Activated CD4-positive, alpha-beta memory T cell treated with anti-CD3 and anti-CD28 coated beads for 36 hours (primary cell): ENCODE measurements around the gene ZNF804B. TPM values are rescaled to one million over a fixed set of nuclear protein-coding genes. Genes with fewer than 3 reads are reported as not detected.

Source experiments
- CTCF ChIA-PET: fragments of 350-600 bp; sonication (Branson Sonifier 250); formaldehyde crosslinking; loops from one replicate; lab custom pipeline; 2021; ENCODE audit warnings: antibody characterized with exemption, inconsistent platforms; lab: Charles Lee
- POLR2A ChIA-PET: fragments of 350-600 bp; sonication (Branson Sonifier 250); formaldehyde crosslinking; loops from one replicate; lab custom pipeline; 2021; ENCODE audit warnings: antibody characterized with exemption; lab: Charles Lee
- DNase-seq: peaks from one replicate; pipeline ENCODE4 v3.0.0-alpha.2; 2020
- H3K27ac Mint-ChIP-seq: one replicate; pipeline ENCODE4 v1.8.0; 2021; ENCODE audit warnings: mixed read lengths
- H3K27me3 Mint-ChIP-seq: one replicate; pipeline ENCODE4 v1.8.0; 2021; ENCODE audit warnings: mixed read lengths
- H3K36me3 Mint-ChIP-seq: one replicate; pipeline ENCODE4 v1.8.0; 2021; ENCODE audit warnings: mixed read lengths
- H3K4me1 Mint-ChIP-seq: one replicate; pipeline ENCODE4 v1.8.0; 2021; ENCODE audit warnings: low read depth, mixed read lengths
- H3K4me3 Mint-ChIP-seq: one replicate; pipeline ENCODE4 v1.8.0; 2021; ENCODE audit warnings: mild to moderate bottlenecking, mixed read lengths
- H3K9me3 Mint-ChIP-seq: one replicate; pipeline ENCODE4 v1.8.0; 2021; ENCODE audit warnings: mixed read lengths
- intact Hi-C: fragments of 100-400 bp; cut with micrococcal nuclease; formaldehyde crosslinking; loops from one replicate; pipeline ENCODE4 v1.15.1; 2023
- total RNA-seq, 2 experiments: library from RNA; stranded (reverse); gene quantifications; one replicate each; pipeline ENCODE4 v1.2.3, GENCODE V29; 2021

Gene ZNF804B
- total RNA-seq, 2 experiments from 2014 or later = not detected

DNA sequence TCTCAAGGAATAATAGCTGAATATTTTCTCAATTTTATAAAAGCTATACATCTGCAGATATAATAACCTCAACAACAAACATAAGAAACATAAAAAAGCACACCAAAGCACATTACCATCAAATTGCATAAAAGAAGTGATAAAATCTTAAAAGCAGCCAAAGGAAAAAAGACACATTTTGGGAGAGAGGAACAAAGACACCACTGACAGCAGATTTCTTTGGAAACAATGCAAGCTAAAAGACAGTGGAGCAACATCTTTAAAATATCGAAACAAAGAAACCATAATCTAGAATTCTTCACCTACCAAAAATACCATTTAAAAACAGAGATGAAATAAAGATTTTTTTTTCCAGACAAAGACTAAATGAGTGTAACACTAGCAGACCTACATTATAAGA is 91.7 kb downstream of the ZNF804B start:
- H3K9me3 Mint-ChIP-seq = peaks cover 2% of the 10 kb centered on the region
- H3K36me3 Mint-ChIP-seq = no peaks in the 10 kb centered on the region
- no peak overlapping the region for H3K4me3 Mint-ChIP-seq
- H3K27me3 Mint-ChIP-seq = no peaks in the 10 kb centered on the region
- ChIA-PET CTCF (no interaction called here), POLR2A (no interaction called here)
- H3K27ac Mint-ChIP-seq = no peak overlapping the region
- intact Hi-C loops = no loop called here
- no peak for DNase-seq
- no peaks in the 10 kb centered on the region for H3K4me1 Mint-ChIP-seq

DNA sequence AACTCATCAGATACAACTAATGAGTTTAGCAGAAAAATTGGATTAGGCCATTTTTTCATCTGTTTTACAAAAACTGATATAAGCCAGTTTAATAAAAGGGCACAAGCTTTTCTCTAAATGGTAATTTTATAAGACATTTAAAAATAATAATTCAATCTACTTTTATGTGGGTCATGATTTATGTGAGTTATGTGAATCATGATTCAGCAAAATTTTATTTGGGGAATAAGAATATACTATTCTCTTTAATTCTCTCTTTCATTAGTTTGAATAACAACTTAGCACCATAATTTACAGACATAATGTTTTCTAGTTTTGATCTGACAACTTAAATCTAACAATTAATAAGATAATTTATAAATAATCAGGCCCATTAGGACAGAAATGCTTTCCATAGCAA is 99.8 kb downstream of the ZNF804B start:
- Mint-ChIP-seq H3K4me1 (no peaks in the 10 kb centered on the region), H3K27me3 (no peaks in the 10 kb centered on the region), H3K27ac (no peak overlapping the region), H3K9me3 (no peaks in the 10 kb centered on the region), H3K36me3 (no peaks in the 10 kb centered on the region), H3K4me3 (no peak overlapping the region)
- DNase-seq = no peak
- intact Hi-C loops = no loop called here
- ChIA-PET POLR2A (no interaction called here), CTCF (interaction anchor here (0.6 kb wide), 1 partner anchor 37 kb away, joined by 3 read pairs; no protein-coding TSS in a partner anchor)

DNA sequence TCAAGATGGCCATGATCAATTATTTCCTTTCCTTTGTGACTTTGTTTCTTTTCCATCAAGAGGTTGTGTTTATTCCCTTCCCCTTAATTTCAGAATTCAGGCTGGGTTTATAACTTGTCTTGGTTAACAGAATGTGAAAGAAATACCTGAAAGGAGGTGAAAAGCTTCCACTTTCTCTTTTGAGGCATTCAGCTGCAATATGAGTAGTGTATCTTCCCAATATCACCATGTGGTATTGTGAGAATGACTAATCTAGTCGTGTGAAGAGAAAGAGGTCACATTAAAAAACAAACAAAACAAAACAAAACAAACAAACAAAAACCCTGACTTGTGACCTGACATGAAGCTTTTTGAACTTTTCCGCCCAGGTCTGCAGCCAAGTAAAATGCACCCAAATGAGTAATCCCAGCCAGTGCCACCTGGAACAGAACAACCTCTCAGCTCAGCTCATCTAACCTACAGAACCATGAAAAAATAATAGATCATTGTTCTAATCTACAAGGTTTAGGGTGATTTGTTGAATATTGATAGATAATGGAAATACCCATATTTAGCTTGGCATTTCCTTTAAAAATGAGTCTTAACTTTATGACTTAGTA is 106.9 kb downstream of the ZNF804B start:
- Mint-ChIP-seq H3K4me3 (no peak overlapping the region), H3K4me1 (no peaks in the 10 kb centered on the region), H3K9me3 (peaks cover 5% of the 10 kb centered on the region), H3K27ac (no peak overlapping the region), H3K36me3 (no peaks in the 10 kb centered on the region), H3K27me3 (no peaks in the 10 kb centered on the region)
- ChIA-PET CTCF (no interaction called here), POLR2A (no interaction called here)
- intact Hi-C loops = no loop called here
- no peak for DNase-seq

DNA sequence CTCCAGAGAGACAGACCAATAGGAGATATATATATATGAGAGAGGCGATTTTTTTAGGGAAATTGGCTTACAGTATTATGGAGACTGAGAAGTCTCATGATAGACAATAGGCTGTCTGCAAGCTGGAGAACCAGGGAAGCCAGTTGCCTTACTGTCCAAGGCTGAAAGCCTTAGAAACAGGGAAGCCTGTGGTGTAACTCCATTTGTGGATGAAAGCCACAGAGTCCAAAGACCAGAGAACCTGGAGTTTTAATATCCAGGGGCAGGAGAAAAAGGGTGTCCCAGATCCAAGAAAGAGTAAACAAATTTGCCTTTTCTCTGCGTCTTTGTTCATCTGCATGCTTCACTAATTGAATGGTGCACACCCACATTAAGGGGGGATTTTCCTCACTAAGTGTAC is 107.7 kb downstream of the ZNF804B start:
- H3K36me3 Mint-ChIP-seq = no peaks in the 10 kb centered on the region
- peaks cover 5% of the 10 kb centered on the region for H3K9me3 Mint-ChIP-seq
- H3K27ac Mint-ChIP-seq = no peak overlapping the region
- no peak for DNase-seq
- H3K4me1 Mint-ChIP-seq = no peaks in the 10 kb centered on the region
- ChIA-PET CTCF (no interaction called here), POLR2A (no interaction called here)
- H3K27me3 Mint-ChIP-seq = no peaks in the 10 kb centered on the region
- intact Hi-C loops = no loop called here
- H3K4me3 Mint-ChIP-seq = no peak overlapping the region

DNA sequence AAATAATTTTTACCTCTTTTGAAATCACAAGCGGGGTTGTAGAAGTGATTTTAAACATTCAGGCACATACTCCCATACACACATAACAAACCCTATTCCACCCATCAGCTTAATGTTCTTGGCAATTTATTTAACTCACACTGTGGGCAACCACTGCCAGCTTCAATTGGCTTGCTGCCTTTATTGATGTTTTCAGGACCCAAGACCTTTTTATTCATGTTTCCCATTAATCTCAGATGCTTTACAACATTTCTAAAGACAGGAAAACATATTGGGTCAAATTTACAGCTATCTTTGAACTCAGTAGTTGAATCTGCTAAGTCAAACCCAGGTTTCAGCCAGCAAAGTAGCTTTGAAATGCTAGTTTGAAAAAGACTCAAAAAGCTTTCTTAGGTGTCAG is 109.0 kb downstream of the ZNF804B start:
- peaks cover 7% of the 10 kb centered on the region for H3K9me3 Mint-ChIP-seq
- CTCF ChIA-PET = interaction anchor here (0.7 kb wide), 1 partner anchor 17 kb away, joined by 3 read pairs; no protein-coding TSS in a partner anchor
- H3K4me1 Mint-ChIP-seq = no peaks in the 10 kb centered on the region
- intact Hi-C loops = no loop called here
- POLR2A ChIA-PET = no interaction called here
- H3K27ac Mint-ChIP-seq = no peak overlapping the region
- H3K27me3 Mint-ChIP-seq = no peaks in the 10 kb centered on the region
- no peaks in the 10 kb centered on the region for H3K36me3 Mint-ChIP-seq
- H3K4me3 Mint-ChIP-seq = no peak overlapping the region
- no peak for DNase-seq

DNA sequence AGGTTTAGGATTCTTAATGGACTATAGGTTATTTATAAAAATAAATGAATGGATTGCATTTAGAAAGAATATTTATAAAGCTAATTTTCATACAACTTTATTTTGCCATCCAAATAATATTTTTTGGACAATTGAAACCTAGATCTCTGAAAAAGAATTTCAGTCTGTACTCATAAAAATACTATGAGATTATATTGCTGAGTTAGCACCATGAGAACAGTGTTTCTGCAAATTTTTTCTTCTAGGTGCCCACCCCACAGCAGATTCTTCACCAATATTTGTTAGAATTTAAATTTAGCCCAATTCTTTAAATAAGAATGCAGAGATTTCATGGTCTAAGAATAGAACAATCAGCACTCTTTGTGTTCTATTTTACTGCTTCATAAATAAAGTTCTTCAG is 121.6 kb downstream of the ZNF804B start:
- no peak for DNase-seq
- H3K27ac Mint-ChIP-seq = no peak overlapping the region
- H3K4me3 Mint-ChIP-seq = no peak overlapping the region
- H3K4me1 Mint-ChIP-seq = no peaks in the 10 kb centered on the region
- H3K27me3 Mint-ChIP-seq = no peaks in the 10 kb centered on the region
- H3K9me3 Mint-ChIP-seq = no peaks in the 10 kb centered on the region
- ChIA-PET POLR2A (no interaction called here), CTCF (no interaction called here)
- intact Hi-C loops = no loop called here
- no peaks in the 10 kb centered on the region for H3K36me3 Mint-ChIP-seq

DNA sequence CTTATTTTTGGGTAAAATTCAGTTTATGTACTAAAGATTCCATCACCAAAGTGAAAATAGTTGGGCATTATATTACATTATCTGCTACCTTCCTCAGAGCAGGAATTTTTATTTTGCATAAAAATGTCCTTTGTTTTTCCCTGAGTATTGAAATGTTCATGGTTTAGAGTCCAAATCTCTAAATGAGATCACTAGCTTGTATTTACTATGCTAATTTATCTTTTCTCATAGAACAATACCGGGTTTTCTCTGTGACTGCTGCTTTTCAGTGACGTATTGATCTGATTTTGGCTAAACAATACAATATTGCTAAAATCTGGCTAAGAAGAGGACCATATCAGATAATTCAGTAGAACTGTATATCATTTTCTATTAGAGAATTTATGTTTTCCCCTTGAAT is 125.6 kb downstream of the ZNF804B start:
- no peaks in the 10 kb centered on the region for H3K4me1 Mint-ChIP-seq
- H3K27me3 Mint-ChIP-seq = no peaks in the 10 kb centered on the region
- no peaks in the 10 kb centered on the region for H3K36me3 Mint-ChIP-seq
- no peak overlapping the region for H3K4me3 Mint-ChIP-seq
- intact Hi-C loops = no loop called here
- no peak overlapping the region for H3K27ac Mint-ChIP-seq
- CTCF ChIA-PET = interaction anchor here (1.3 kb wide), 1 partner anchor 17 kb away, joined by 3 read pairs; no protein-coding TSS in a partner anchor
- DNase-seq = no peak
- POLR2A ChIA-PET = no interaction called here
- no peaks in the 10 kb centered on the region for H3K9me3 Mint-ChIP-seq

DNA sequence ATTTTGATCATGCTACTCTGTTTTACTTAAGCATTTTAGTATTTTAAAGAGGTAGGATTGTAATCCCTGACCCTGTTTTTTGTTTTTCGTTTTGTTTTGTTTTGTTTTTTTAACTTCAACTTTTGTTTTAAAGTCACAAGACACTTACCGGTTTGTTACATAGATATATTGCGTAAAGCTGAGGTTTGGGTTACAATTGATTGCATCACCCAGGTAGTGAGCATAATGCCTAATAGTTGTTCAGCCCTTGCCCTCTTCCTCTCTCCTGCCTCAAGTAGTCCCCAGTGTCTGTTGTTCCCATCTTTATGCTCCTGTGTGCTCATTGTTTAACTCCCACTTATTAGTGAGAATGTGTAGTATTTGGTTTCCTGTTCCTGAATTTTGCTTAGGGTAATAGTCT is 129.2 kb downstream of the ZNF804B start:
- POLR2A ChIA-PET = no interaction called here
- Mint-ChIP-seq H3K4me3 (no peak overlapping the region), H3K36me3 (no peaks in the 10 kb centered on the region), H3K4me1 (no peaks in the 10 kb centered on the region), H3K27ac (no peak overlapping the region), H3K9me3 (no peaks in the 10 kb centered on the region), H3K27me3 (no peaks in the 10 kb centered on the region)
- intact Hi-C loops = no loop called here
- DNase-seq = no peak
- CTCF ChIA-PET = no interaction called here

DNA sequence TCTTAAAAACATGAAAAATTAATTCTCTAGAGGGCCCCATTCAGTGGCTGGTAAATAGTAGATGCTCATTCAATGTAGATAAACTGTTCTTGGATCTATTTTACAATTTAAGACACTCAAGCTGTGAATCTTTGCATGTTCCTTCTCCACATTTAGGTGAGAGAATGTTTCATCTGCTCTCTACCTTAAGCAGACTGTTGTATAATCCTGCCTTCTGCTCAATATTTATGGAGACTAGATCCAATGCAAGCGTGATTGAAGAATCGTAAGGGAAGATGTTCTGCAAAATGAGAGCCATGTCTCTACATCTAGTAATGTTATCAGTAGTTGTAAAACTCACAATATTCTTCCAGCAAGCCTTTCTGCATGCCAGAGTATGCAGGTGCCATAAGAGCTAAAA is 151.0 kb downstream of the ZNF804B start:
- intact Hi-C loops = no loop called here
- Mint-ChIP-seq H3K9me3 (no peaks in the 10 kb centered on the region), H3K27ac (no peak overlapping the region), H3K4me1 (no peaks in the 10 kb centered on the region), H3K27me3 (no peaks in the 10 kb centered on the region), H3K4me3 (no peak overlapping the region), H3K36me3 (no peaks in the 10 kb centered on the region)
- CTCF ChIA-PET = no interaction called here
- DNase-seq = no peak
- POLR2A ChIA-PET = no interaction called here

DNA sequence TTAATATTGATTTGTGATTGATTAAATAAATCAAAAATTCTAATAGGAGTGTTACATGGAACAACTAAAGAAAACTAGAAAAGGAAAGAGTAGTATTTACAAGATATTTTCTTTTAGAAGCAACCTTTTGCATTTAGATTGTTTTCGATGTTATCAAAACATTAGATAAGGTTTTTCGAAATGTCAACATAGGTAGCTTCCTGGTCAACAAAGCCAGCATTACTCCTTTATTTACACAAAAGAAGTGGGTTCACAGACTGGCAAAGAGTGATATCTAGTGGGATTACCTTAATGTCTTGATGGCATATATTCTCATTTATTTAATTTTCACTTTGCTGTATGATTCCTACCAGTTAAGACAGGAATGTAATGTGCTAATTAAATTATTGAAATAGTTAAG is 153.4 kb downstream of the ZNF804B start:
- no peak for DNase-seq
- Mint-ChIP-seq H3K9me3 (no peaks in the 10 kb centered on the region), H3K4me3 (no peak overlapping the region), H3K4me1 (no peaks in the 10 kb centered on the region), H3K27me3 (no peaks in the 10 kb centered on the region), H3K27ac (no peak overlapping the region), H3K36me3 (no peaks in the 10 kb centered on the region)
- POLR2A ChIA-PET = no interaction called here
- intact Hi-C loops = no loop called here
- CTCF ChIA-PET = no interaction called here

DNA sequence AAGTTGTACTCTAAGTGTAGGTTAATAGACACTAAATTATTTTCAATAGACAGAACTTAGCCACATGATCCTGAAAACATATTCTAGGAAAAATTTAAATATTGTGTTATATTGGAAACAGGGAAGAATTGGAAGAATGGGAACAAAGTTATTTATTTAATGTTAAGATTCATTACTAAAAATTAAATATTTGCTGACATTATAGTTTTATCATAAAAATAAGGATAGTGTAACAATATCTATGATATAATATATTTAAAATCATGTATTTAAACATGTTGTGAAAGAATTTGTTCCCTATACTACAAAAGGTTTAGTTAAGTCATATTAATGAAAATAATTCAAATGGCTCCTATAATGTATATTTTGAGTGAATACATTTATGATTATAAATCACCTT is 156.1 kb downstream of the ZNF804B start:
- H3K9me3 Mint-ChIP-seq = no peaks in the 10 kb centered on the region
- intact Hi-C loops = no loop called here
- POLR2A ChIA-PET = no interaction called here

DNA sequence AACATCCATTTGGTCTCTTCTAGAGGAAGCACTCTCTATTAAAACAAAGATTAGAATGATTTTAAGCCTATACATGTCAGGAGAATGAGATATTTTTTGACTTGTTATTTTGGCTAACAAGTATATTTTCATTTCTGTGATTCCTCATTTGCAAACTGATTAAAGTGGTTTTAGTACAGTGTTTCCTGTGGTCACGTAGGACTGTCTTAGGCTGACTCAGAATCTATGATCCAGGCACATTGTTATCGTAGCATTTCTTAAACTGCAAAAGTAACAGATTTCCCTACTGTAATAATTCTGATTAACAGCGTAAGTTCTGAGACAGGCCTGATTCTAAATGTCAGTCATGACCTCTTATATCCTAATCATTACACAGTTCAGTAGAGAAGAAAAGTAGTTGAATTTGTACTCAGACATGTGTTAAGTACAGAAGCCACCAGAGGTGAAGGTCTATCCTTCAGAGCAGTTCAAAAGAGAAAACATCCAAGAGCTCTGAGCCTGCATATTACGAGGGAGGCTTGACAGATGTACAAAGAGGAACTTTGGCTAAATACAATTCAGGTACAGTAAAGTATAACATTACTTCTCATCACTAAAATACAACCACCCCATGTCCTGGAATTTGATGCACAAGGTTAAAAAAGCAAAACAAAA is 160.1 kb downstream of the ZNF804B start:
- Mint-ChIP-seq H3K4me1 (no peaks in the 10 kb centered on the region), H3K4me3 (no peak overlapping the region), H3K36me3 (no peaks in the 10 kb centered on the region), H3K27me3 (no peaks in the 10 kb centered on the region), H3K27ac (no peak overlapping the region), H3K9me3 (no peaks in the 10 kb centered on the region)
- intact Hi-C loops = no loop called here
- ChIA-PET POLR2A (no interaction called here), CTCF (no interaction called here)
- no peak for DNase-seq

More for the DNA sequence above, 156.1 kb downstream of the ZNF804B start:
- CTCF ChIA-PET = no interaction called here
- no peaks in the 10 kb centered on the region for H3K4me1 Mint-ChIP-seq
- no peaks in the 10 kb centered on the region for H3K27me3 Mint-ChIP-seq
- no peak for DNase-seq
- no peak overlapping the region for H3K4me3 Mint-ChIP-seq
- H3K36me3 Mint-ChIP-seq = no peaks in the 10 kb centered on the region
- no peak overlapping the region for H3K27ac Mint-ChIP-seq

DNA sequence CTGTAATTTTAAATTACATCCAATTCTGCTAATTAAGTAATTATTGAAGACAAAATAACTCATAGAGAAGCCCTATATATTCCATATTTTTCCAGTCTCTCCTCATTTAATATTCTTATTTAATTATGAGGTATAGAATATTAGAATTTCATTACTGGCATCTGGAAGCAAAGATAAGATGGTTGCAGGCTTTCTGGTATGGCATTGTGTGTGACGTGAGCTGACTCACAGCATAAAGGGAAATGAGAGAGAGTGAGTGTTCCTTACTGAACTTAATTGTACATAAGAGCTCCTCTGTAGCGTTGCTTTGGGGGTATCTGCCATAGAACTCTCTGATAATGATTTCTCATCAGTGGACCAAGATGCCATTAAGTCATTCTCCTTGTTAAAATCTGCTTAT is 163.4 kb downstream of the ZNF804B start:
- H3K36me3 Mint-ChIP-seq = no peaks in the 10 kb centered on the region
- no peaks in the 10 kb centered on the region for H3K4me1 Mint-ChIP-seq
- DNase-seq = no peak
- H3K9me3 Mint-ChIP-seq = no peaks in the 10 kb centered on the region
- no peak overlapping the region for H3K4me3 Mint-ChIP-seq
- ChIA-PET POLR2A (no interaction called here), CTCF (no interaction called here)
- intact Hi-C loops = no loop called here
- H3K27me3 Mint-ChIP-seq = no peaks in the 10 kb centered on the region
- H3K27ac Mint-ChIP-seq = no peak overlapping the region
